ENCODE measurements around the gene PCSK5. TPM values are rescaled to one million over a fixed set of nuclear protein-coding genes. Genes with fewer than 3 reads are reported as not detected.
"Not testable (repeated sequence)": the region's sequence is repeated elsewhere in the genome, so short reads cannot be mapped to it uniquely, and the experiment has no call there.

Gene PCSK5
- polyA plus RNA-seq, 4 donors = 15.1 to 19.0 (median 16.8) TPM

- DNase-seq (ENCODE audit: low read depth in 4 of 4, low spot score in 3 of 4) = no peak
Observed at GRCh38 chr9:76044266-76044819, 153.9 kb downstream of the PCSK5 start.

DNA sequence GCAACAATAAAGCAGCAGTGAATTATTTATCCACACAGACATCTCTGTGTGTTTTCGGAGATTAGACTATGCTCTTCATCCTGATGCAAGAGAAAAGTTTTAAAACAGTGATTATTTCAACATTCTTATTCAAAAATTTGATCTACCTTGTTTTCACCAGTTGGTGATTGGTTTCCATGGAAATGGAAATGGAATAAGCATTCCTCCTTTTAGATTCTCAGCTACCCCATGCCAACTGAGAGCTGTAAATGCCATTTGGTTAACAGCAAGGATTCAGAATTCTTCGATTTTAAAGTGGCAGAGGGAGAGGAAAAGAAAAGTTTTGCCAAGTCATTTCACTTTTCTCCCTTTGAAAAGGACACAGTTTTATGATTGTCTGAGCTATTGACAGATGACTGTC, 154.7 kb downstream of the PCSK5 start:
- no peak for DNase-seq (ENCODE audit: low read depth in 4 of 4, low spot score in 3 of 4)

DNA sequence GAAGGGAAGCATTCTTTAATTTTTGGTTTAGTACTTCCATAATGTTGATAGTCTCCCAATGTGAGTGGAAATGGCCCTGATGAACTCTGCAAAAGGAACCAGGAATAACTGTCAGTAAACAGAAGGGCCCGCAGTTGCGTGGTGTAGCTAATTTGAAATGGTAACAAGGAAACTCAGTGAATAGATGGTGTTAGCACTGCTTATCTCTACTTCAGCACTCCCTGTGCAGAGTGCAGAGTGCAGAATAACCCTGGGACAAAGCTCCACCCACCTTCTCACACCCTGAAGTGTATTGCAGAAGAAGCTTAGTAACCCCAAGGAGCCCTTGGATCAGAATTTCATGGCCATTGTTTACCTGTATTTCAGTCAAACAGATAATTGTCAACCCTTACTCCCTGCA, 158.9 kb downstream of the PCSK5 start:
- no peak for DNase-seq (ENCODE audit: low read depth in 4 of 4, low spot score in 3 of 4)

DNA sequence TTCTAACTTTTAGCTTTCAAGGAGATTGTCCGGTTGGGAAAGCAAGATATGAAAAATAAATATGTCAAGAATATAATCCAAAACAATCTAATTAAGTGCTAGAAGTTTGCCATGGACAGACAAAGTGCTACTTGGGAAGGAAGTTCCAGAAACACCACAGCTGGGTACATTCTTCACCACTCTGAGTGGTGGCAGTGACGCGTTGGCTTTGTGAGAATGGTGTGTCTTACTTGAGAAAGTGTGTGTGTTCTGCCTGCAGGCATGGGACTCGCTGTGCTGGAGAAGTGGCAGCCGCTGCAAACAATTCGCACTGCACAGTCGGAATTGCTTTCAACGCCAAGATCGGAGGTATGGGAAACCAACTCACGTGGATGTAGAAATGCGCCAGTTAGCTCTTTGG, 177.2 kb downstream of the PCSK5 start:
- DNase-seq (ENCODE audit: low read depth in 4 of 4, low spot score in 3 of 4) = no peak

GRCh38 chr9:76077537-76077936, 187.1 kb downstream of the PCSK5 start:
- DNase-seq (ENCODE audit: low read depth in 4 of 4, low spot score in 3 of 4) = no peak

DNA sequence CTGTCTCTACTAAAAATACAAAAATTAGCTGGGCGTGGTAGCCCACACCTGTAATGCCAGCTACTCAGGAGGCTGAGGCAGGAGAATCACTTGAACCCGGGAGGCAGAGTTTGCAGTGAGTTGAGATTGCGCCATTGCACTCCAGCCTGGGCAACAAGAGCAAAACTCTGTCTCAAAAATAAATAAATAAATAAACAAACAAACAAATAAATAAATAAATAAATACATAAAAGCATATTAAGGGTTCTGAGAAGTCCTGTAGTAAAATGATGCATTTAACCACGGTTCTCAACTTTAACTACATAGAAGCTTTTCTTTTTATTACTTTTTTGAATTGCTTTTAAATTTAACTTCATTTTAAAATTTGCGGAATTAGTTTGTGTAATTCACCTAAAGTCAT, 190.8 kb downstream of the PCSK5 start:
- DNase-seq (ENCODE audit: low read depth in 4 of 4, low spot score in 3 of 4) = not testable (repeated sequence)

DNA sequence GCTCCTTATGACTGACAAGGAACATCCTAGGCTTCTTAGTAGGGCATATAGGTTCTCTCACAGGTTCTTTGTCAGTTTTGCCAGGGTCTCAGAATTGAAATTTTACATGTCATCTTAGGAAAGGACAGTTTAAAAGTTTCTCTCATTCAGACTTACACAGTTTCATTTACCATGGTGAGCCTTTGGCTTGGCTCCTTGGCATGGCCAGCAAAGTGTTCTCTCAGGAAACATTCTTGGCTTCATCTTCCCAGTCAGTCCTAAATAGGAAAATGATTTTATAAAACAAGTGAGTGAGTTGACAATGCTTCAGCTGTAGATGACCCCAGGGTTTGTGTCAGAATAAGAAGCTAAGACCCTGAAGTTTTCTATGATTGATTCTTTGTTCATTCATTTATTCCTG, 191.6 kb downstream of the PCSK5 start:
- no peak for DNase-seq (ENCODE audit: low read depth in 4 of 4, low spot score in 3 of 4)

DNA sequence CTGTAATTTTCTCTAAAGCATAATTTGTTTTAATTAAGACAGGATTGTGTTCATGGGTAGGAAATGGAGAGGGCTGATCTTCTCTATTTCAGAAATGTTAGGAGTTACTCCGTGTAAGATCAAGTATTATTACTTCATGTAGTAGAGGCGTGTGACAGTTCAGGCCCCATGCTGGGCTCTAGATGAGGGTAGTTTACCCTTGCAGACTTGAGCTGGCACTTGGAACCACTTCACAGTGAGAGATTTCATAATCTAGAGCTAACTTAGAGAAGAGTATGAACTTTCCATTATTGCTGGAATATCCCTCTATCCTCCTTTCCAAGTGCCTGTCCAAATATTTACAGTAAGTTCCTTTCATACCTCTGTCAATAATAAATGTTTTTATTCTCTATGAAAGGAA, 195.1 kb downstream of the PCSK5 start:
- DNase-seq (ENCODE audit: low read depth in 4 of 4, low spot score in 3 of 4) = no peak

- no peak for DNase-seq (ENCODE audit: low read depth in 4 of 4, low spot score in 3 of 4)
Observed at GRCh38 chr9:76086539-76086938, 196.1 kb downstream of the PCSK5 start.

GRCh38 chr9:76087976-76088375, 197.5 kb downstream of the PCSK5 start:
- no peak for DNase-seq (ENCODE audit: low read depth in 4 of 4, low spot score in 3 of 4)

DNA sequence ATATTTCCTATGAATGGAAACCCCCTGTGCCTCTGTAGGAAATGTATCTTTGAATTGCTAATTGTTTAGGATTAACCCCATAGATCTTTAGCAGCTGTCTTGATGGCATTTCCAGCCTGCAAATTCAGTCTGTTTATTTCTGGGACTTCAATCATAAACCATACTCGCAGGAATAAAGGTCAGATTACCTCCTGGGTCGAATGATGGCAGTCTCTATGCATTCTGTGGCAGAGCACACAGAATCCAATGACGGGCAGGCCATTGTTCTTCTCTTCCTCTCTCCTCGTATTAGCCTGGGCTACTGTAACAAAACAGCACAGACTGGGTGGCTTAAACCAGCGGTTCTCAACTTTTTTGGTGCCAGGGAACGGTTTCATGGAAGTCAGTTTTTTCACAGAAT, 199.9 kb downstream of the PCSK5 start:
- no peak for DNase-seq (ENCODE audit: low read depth in 4 of 4, low spot score in 3 of 4)

- DNase-seq (ENCODE audit: low read depth in 4 of 4, low spot score in 3 of 4) = no peak
Observed at GRCh38 chr9:76090909-76091308, 200.4 kb downstream of the PCSK5 start.

DNA sequence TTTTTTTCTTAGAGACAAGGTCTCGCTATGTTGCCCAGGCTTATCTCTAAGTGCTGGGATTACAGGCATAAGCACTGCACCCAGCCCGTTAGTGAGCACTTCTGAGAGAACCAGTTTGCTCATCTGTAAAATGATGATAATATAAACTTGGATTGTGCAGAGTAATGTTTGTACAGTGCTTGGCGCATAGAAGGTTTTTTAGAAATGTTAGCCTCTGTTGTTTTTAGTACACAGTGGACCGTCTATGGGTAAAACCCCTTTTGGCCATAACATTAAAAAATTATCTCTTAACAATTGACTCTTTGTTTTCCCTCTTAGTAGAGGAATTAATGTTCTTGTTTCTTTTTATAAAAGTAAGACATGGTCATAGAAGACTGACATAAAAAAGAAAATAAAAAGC, 202.1 kb downstream of the PCSK5 start:
- DNase-seq (ENCODE audit: low read depth in 4 of 4, low spot score in 3 of 4) = no peak

- no peak for DNase-seq (ENCODE audit: low read depth in 4 of 4, low spot score in 3 of 4)
Observed at GRCh38 chr9:76095585-76095984, 205.1 kb downstream of the PCSK5 start.

- DNase-seq (ENCODE audit: low read depth in 4 of 4, low spot score in 3 of 4) = no peak
Observed at GRCh38 chr9:76099516-76099915, 209.0 kb downstream of the PCSK5 start.

- no peak for DNase-seq (ENCODE audit: low read depth in 4 of 4, low spot score in 3 of 4)
Observed at GRCh38 chr9:76101075-76101474, 210.6 kb downstream of the PCSK5 start.

DNA sequence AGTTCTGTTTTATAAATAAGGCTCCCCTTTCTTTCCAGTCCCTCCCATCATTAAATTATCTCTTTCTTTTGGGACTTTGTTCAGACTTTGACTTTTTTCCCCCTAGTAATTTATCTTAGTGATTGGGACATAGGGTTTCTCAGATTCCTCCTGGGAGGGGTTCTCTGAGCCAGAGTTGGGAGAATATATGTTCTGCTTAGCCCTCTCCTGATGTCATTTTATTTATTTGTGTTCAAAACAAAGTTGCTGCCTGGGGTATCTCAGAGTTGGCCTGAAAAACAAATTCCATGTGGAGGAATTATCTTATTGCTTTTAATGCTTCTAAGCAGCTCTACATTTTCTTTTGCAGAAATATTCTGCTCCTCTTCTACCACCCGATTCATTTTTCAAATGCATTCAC, 211.0 kb downstream of the PCSK5 start:
- DNase-seq (ENCODE audit: low read depth in 4 of 4, low spot score in 3 of 4) = no peak

GRCh38 chr9:76101947-76102346, 211.5 kb downstream of the PCSK5 start:
- DNase-seq (ENCODE audit: low read depth in 4 of 4, low spot score in 3 of 4) = no peak

DNA sequence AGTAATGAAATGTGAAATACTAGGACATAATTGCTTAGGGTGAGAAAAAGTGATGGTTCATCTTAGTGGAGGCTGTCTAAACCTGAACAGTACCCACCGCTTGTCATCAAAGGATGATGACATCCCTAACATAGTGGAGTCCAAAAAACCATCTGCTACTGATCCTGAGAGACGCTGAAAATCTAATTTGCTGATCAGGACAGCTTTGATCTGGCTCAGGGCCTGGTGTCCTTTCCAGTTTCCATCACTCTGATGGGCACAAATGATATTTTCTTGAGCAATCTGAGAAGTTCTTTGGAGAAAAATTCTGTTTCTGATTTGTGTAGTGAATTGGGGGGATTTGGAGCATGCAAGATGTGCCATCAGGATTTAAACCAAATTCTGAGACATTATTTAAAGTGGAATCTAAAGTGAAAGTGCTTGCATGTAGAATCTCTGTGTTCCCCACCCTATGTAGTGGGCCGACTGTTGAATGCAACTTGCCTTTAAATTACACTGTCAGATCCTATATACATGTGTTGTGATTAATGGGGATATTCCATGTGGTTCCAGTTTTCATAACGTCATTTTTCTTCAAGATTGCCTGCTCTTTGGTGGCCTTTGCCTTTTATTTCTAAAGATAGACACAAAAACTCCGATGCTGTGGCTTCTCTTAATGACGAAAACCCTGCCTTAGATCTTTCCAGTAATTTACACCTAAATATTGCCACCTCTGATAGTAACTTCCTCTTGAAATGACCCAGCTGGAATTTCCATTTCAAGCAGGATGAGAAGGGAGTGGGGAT, 213.2 kb downstream of the PCSK5 start:
- peak in 1 of 4 donors; percentile 16 for DNase-seq (ENCODE audit: low read depth in 4 of 4, low spot score in 3 of 4)

DNA sequence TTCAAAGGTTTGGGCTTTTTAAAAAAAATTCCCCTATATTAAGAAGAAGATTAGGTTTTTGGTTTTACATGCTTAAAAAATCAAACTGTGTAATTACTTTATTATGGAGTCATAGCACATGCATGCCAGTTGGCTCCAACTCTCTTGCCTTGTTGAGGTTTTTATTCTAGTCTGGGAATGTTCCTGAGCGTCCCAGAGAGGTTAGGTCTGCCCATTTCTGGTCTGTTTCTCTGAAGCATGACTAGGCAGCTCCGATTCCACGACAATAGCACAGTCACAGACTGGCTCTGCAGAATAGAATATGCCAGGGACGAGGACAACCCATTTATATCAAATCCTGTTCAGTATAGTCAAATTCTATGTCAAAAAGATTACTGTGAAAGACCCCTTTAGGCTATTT, 217.0 kb downstream of the PCSK5 start:
- no peak for DNase-seq (ENCODE audit: low read depth in 4 of 4, low spot score in 3 of 4)

DNA sequence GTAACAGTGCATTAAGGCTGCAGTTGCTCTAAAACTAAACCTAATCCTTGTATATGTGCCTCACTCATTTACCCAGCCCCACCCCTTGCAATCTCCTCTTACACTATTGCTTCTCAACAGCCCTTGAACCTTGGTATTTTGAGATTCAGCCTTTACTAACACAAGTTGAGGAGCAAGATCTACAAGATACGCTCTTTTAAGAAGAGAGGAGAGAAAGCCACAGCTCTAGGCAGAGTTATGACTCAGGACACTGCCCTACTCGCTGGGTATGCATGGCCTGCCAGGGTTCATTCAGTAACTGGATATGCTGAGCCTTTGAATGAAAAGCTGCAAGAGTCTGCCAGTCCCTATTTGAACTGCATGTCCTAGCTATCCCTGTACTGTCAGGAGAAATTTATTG, 219.5 kb downstream of the PCSK5 start:
- DNase-seq (ENCODE audit: low read depth in 4 of 4, low spot score in 3 of 4) = no peak

GRCh38 chr9:76112151-76112550, 221.7 kb downstream of the PCSK5 start:
- DNase-seq (ENCODE audit: low read depth in 4 of 4, low spot score in 3 of 4) = no peak

DNA sequence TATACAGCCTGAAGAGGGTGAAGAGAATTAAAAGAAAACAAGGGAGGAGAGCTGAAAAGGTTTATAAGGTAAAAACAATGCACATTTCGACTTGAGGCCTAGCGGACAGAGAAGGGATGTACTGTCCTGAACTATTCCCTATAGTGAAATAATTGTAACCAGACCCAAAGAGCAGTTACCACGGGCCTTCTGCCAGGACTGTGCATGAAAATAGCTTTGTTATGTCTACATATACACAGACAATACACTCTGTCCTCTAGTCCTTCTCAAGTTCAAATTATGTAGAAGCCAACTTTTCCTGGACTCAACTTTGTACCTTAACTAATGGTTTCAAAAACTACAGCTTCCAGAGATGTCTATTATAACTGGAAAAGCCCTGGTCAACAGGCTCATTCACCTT, 223.7 kb downstream of the PCSK5 start:
- no peak for DNase-seq (ENCODE audit: low read depth in 4 of 4, low spot score in 3 of 4)
